ENCODE measurements around the gene NEUROG1.
A peak's percentile ranks its signal among the peaks of the same experiment; 100 is the strongest.

The NEUROG1 gene

DNA sequence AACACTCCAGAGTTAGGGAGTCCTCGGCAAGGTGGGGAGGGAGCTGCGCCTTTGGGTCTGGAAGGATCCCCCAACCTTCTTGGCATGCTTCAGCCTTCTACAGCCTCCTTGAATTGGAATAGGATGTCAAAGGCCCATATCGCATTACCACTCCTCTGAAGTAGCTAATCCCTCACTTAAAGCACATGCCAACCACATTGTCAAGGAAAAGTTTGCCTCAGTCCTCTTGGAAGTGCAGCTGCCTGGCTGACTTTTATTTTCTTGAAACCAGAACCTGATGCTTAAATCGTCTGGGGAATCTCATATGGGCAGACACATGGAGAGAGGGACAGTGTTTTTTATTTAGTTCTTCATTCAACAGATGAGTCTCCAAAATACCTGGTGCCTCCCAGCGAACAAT, 28.6 kb upstream of the NEUROG1 start:
- TF ChIP-seq, protein P1, sequence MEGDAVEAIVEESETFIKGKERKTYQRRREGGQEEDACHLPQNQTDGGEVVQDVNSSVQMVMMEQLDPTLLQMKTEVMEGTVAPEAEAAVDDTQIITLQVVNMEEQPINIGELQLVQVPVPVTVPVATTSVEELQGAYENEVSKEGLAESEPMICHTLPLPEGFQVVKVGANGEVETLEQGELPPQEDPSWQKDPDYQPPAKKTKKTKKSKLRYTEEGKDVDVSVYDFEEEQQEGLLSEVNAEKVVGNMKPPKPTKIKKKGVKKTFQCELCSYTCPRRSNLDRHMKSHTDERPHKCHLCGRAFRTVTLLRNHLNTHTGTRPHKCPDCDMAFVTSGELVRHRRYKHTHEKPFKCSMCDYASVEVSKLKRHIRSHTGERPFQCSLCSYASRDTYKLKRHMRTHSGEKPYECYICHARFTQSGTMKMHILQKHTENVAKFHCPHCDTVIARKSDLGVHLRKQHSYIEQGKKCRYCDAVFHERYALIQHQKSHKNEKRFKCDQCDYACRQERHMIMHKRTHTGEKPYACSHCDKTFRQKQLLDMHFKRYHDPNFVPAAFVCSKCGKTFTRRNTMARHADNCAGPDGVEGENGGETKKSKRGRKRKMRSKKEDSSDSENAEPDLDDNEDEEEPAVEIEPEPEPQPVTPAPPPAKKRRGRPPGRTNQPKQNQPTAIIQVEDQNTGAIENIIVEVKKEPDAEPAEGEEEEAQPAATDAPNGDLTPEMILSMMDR (IDR thresholded peaks at IDR 0.05; ENCODE audit: borderline replicate concordance, insufficient read depth, low read depth, low read length) = no peak
- no peak overlapping the region for H3K4me3 ChIP-seq (ENCODE audit: low read depth, low read length)

DNA sequence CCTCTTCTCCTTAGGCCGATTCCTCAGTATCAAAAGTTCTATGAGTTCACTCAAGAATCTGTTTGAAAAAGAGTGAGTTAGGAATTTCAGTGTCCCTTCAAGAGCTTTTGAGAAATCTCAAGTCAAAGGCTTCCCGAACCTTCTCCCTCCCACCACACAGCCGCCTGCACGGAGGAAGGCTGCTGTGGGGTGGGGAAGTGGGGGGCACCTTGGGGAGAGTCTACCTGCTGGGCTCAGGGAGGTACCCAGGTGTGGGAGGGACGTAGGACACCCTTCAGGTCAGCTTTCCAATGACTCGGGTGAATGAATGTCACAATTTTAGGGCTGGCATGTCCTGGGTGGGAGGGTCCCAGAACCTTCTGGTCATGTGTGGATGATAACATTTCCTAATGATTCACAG, 25.5 kb upstream of the NEUROG1 start:
- no peak overlapping the region for H3K4me3 ChIP-seq (ENCODE audit: low read depth, low read length)
- TF ChIP-seq, protein P1 (IDR thresholded peaks at IDR 0.05; ENCODE audit: borderline replicate concordance, insufficient read depth, low read depth, low read length) = no peak

DNA sequence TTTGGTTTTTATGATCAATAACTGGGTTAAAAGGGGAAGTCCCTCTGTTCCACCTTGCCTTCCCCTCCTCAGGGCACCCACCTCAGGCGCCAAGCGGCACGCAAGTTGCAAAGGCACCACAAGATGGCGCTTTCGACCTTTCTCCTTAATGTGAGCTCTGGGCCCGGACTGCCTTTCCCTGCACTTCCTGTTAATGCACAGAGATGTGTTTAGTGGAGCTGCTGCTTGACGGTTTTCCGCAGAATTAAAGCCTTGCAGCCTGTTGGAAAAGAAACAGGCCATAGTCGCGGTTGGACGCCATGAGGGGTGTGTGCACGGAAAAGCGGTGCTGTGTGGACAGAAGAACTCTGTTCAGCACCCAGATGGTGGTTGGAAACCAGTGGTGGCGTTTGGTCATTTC, 25.1 kb upstream of the NEUROG1 start:
- TF ChIP-seq, protein P1 (IDR thresholded peaks at IDR 0.05; ENCODE audit: borderline replicate concordance, insufficient read depth, low read depth, low read length) = peak; percentile 81
- no peak overlapping the region for H3K4me3 ChIP-seq (ENCODE audit: low read depth, low read length)

DNA sequence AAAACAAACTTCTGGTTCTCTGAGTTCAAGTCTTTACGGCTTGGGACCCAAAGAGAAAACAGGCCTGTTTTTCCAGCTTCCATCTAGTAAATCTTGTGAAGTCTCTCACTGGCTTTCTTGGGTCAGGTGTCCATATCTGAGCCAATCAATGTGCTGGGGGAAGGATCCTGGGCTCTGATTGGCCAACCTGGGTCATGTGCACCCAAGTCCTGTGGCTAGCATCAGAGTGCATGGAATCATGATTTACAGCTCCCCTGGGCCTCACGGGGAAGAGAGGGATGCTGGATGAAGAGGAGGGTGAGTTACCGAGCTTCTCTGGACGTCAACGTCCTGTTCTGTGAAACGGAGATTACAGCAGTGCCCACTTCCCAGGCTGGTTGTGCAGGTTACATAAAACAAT, 23.6 kb upstream of the NEUROG1 start:
- TF ChIP-seq, protein P1 (IDR thresholded peaks at IDR 0.05; ENCODE audit: borderline replicate concordance, insufficient read depth, low read depth, low read length) = no peak
- H3K4me3 ChIP-seq (ENCODE audit: low read depth, low read length) = no peak overlapping the region

DNA sequence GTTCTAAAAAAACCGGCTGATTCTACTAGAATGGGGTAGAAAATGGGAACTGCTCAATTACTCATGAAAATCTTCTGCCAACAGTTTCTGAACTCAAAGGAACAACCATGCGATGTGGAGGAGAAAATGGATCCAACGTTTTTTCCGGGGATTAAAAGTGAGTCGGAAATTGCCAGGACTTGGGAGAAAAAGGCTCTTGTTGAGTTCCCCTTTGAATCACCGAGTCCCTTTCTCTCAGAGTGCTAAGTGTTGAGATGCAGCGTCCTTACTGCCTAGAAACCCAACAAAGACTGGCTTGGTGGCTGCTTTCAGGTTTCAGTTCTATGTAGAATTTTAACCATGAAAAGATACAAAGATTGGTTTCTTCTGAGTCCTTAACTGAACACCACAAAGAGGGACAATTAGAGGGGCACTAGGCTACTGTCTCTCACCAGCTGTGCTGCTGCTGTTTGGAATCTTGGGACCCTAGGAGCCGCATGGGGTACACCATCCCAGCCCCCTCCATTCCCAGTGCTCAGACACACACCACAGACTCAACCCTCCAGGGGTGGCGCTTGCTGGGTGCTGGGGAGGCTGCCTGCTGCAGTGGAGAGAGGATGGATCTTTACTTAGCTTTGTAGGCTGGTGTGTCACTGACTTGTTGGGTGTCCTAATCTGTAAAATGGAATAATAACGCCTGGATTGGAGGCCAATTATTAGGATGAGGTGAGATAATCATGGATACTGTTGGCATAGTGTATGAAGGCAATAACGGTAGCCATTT, 21.5 kb upstream of the NEUROG1 start:
- TF ChIP-seq, protein P1 (IDR thresholded peaks at IDR 0.05; ENCODE audit: borderline replicate concordance, insufficient read depth, low read depth, low read length) = no peak
- H3K4me3 ChIP-seq (ENCODE audit: low read depth, low read length) = no peak overlapping the region

DNA sequence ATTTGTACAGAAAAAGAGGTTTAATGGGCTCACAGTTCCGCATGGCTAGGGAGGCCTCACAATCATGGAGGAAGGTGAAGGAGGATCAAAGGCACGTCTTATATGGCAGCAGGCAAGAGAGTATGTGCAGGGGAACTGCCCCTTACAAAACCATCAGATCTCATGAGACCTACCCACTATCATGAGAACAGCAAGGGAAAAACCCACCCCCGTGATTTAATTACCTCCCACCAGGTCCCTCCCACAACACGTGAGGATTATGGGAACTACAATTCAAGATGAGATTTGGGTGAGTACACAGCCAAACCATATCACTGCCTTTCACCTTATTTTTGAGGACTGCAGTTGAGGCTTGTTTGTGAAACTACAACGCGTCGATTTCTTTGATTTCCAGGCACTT, 20.9 kb upstream of the NEUROG1 start:
- H3K4me3 ChIP-seq (ENCODE audit: low read depth, low read length) = no peak overlapping the region
- TF ChIP-seq, protein P1 (IDR thresholded peaks at IDR 0.05; ENCODE audit: borderline replicate concordance, insufficient read depth, low read depth, low read length) = no peak

DNA sequence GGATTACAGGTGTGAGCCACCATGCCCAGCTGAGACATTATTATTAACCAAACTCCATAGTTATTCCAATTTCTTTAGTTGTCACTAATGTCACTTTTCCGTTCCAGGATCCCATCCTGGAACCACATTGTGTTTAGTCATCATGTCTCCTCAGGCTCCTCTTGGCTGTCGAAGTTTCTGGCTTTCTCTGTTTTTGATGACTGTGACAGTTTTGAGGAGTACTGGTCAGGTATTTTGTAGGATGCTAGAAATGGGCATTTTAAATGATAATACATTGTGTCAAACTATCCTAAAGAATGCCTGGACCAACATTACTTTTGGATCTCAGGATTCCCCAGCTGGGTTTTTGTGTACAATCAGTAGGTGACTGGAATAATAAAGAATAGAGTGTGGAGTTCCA, 19.8 kb upstream of the NEUROG1 start:
- TF ChIP-seq, protein P1 (IDR thresholded peaks at IDR 0.05; ENCODE audit: borderline replicate concordance, insufficient read depth, low read depth, low read length) = no peak
- no peak overlapping the region for H3K4me3 ChIP-seq (ENCODE audit: low read depth, low read length)
